CD4-positive, alpha-beta T cell treated with Interleukin-4 for 4 hours (primary cell): ENCODE data around the gene F2RL1.
"Not testable (repeated sequence)": the region's sequence is repeated elsewhere in the genome, so short reads cannot be mapped to it uniquely, and the experiment has no call there.

ENCODE experiments used
- DNase-seq: peaks from one replicate; pipeline ENCODE4 v3.0.0-alpha.2; 2020

Gene F2RL1

DNA sequence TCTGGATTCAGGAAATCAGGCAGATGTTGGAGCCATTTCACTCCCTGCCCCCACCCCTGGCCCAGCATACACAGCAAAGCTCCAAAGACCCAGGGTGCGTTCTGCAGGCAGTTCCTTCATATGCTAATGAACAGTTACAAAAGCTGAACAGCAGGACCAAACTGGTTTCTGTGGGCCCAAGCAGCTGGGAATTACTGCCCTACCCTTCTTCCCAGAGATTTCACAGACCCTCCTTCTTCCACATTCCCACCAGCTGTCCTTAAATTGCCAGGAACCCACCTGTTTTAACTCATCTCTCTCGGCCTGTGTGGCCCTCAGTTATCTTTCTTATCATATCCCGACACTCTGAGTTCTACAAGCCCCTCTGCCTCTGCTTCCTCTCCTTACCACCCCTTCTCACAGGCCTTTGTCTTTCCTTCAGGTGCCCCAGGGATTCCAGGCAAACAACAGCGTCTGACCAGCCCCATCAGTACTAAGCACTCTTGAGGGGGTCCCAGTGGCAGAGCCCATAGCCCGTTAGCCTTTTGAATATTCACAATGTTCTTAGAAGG lies 10.6 kb upstream of the F2RL1 start:
- DNase-seq: no peak

GRCh38 chr5:76809141-76809540 lies 9.7 kb upstream of the F2RL1 start:
- no peak for DNase-seq

DNA sequence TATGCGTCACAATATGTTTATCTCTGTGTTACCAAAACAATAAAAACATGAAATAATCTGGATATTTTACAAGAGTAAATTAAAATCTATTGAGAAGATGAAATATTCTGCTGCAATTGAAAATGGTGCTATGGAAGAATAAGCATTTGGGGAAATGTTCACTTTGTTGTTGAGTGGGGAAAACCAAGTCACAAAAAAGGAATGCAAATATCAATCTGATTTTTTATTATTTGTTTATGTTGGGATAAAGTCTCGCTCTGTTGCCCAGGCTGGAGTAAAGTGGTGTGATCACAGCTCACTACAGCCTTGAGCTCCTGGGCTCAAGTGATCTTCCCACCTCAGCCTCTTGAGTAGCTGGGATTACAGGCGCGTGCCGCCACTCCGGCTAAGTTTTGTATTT lies 8.6 kb upstream of the F2RL1 start:
- DNase-seq: no peak

DNA sequence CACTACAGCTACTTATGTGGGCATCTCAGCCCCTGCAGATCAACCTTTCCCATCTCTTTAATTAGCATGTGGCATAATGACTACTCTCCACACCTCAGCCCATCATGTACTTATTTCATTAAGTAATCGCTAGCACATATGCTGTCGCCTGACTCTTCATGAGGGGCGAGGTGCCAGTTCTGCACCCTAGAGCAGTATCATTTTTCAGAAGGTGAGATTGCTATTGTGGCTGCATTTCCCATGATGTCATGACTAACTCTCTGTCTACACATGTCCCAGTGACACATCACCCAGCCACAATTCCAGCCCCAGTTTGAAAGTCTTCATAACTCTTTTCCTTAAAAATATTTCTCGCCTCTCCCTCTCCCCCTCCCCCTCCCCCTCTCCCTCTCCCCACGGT lies 7.6 kb upstream of the F2RL1 start:
- DNase-seq: no peak

GRCh38 chr5:76812209-76812608 lies 6.6 kb upstream of the F2RL1 start:
- not testable (repeated sequence) for DNase-seq

GRCh38 chr5:76813982-76814562 lies 4.8 kb upstream of the F2RL1 start:
- no peak for DNase-seq

DNA sequence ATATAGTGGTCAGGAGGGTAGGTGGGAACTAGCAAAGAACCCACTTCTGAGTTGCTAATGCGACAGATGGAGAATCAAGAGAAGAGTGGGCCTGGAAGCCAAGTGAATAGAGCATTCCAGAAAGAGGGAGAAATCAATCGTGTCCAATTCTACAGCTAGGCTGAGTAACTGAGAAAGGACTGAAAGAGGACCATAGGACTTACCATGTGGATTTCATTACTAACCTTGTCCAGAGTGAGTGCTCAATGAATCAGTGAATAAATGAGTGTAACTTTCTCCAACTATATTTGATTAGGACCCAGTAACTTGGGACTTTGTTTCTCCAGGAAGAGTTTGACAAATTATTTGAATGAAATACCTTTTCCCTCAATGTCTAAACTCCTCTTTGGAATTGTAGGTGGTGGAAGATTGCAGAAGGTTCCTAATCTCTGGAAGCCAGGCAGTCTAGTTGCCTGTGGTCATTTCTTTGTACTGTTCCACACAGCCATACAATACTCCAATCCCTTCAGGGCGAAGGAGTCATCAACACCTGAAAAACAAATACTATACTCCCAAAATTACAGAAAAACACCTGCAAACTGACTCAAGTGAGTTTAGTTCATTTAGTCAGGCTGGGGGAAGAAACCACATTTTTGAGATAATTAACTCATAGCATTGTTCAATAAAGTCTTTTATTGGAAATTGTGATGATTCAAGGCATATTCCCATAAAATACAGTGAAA lies 2.6 kb upstream of the F2RL1 start:
- DNase-seq: no peak

DNA sequence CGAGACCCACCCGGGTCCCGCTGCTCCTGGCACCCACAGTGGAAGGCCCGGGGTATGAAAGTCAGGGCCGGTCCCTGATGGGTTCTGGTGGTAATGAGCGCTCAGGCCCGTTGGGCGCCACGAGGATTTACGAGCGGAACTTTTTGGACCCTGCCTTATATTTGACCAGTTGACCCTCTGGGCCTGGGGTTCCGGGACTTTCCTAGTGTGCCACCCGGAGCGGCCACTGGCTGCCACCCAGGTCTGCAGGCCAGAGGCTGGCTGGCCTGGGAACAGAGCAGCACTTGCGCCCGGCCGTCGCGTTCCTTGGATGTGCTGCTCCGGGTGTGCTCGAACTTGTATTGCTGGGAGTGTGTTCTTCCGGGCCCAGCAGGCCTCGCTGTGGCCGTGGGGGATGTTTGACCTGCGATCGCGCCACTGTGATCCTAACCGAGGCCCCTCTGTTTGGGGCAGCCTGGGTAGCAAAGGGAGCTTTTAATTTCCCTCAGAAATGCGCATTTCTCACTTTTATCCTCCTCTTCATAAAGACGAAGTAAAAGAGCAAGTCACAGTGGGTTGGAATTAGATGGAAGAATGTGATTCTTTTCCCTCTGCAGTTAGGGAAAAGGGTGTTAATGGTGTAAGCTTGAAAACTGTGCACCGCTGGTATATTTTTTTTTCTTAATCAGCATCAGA lies 1.2 kb downstream of the F2RL1 start:
- DNase-seq: no peak

DNA sequence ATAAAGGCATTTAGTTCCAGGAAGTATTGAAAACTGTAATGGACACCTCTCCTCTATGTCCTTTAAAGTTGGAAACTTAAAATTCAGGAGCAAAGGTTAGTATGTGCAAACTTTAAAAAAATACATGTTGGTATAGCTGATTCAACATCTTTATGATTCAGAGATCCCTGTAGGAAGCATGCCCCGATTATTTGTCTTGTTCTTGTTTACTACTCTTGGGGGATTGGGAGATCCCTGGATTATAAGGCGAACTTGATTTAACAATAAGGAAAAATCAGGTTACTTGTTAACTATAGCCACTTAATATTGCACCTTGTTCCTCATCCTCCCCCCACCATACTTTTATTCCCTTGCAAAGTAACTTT lies 1.7 kb downstream of the F2RL1 start:
- no peak for DNase-seq

DNA sequence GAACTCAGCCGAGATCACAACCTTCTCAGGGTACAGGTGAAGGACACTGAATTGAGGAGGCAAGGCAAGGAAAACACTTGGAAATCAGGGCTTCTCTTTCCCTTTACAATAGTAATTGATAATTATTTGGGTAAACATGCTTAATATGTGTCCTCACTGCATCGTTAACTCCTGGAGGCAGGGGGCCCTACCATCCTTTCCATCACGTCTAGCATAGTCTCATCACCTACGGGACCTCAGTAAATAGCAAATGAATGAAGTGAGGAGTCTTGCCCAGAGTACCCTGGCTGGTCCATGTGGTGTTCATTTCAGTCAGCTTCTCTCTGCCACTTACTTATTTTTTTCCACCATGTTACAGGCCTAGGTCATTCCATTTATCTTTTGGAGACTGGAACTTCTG lies 2.3 kb downstream of the F2RL1 start:
- no peak for DNase-seq

- not testable (repeated sequence) for DNase-seq
These were observed 3.4 kb downstream of the F2RL1 start for GRCh38 chr5:76822105-76822731.

- DNase-seq: not testable (repeated sequence)
These were observed 7.6 kb downstream of the F2RL1 start for GRCh38 chr5:76826416-76826815.

DNA sequence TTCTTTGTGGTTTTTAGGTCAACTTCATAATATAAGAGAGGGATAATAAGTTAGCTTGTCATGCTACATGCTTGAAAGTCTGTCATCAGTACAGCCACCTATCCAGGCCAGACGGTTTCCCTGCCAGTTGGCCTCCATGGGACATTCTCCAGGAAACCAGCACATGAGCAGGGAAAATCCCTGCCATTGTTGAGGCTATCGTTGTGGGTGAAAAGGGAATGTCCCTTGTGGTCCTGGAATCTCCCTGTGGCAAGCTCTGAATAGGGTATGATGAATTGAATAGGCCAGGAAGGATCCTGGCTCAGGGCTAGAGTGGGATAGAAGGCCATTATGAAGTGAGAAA lies 12.3 kb downstream of the F2RL1 start:
- DNase-seq: no peak

DNA sequence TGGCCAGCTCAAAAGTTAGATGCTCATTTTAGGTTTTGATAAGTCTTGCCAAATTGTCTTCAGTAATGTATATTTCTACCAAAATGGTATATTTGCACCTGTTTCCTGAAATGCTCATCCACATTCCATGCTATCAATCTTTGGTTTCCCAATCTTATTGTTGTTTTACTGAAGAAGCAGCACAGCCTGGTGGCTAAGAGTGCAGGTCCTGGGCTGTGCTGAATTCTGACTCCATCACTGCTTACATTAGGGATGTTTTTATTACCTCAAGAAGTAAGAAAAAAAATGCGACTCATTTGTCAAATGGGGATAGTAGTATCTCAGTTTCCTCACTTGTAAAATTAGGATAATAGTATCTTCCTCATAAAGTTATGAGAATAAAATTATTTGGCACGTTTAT lies 17.4 kb downstream of the F2RL1 start:
- DNase-seq: no peak

DNA sequence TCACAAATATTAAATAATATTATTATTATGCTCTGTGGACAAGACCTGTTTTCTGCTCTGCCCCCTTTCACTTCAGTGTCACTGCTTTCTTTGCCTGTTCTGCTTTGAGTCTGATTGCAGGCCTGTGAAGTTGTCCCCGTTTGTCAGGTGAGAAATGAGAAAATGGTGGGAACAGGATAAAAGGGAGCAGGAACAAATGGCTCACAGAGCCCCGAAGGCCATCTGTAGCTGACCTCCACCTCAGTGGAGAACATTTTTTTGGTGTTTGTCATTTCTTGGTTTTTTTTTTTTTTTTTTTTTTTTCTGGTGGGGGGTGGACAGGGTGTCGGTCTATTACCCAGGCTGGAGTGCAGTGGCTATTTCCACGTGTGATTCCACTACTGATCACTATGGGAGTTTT lies 17.8 kb downstream of the F2RL1 start:
- DNase-seq: no peak

- DNase-seq: no peak
These were observed 19.8 kb downstream of the F2RL1 start for GRCh38 chr5:76838481-76839261.

DNA sequence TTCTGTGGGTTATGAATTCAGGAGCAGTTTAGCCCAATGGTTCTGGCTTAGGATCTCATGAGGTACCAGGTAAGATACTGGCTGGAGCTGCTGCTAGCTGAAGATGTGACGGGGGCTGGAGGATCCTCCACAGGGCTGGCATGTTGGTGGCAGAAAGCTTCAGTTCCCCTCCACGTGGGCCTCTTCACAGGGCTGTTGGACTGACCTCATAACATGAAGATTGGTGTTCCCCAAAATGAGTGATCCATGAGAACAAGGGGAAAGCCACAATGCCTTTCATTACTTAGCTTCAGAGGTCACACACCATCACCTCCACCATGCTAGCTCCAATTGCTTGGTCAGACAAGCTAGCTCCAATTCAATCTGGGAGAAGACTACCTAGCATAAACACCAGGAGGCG lies 22.5 kb downstream of the F2RL1 start:
- DNase-seq: no peak

- no peak for DNase-seq
These were observed 27.1 kb downstream of the F2RL1 start for GRCh38 chr5:76845890-76846289.

GRCh38 chr5:76849419-76850291 lies 30.8 kb downstream of the F2RL1 start, which contains the start of gene S100Z:
TSS of gene S100Z (plus strand) at chr5:76850014. CDS start at chr5:76875360, 25,346 bp downstream.
- peak; percentile 44 for DNase-seq

GRCh38 chr5:76850543-76851145 lies 31.8 kb downstream of the F2RL1 start:
- DNase-seq: no peak

- DNase-seq: no peak
These were observed 33.0 kb downstream of the F2RL1 start for GRCh38 chr5:76851728-76852369.
